Measurements from ENCODE around the gene TCF7L2.

TCF7L2 gene

GRCh38 chr10:112986544-112987190 is 36.6 kb downstream of the TCF7L2 start:
- Histone ChIP-seq H3K9me2 (replicated peaks; ENCODE audit: insufficient read depth, low read length) (no peaks in the 10 kb centered on the region), H3K79me2 (ENCODE audit: insufficient read depth, low read length) (no peaks in the 10 kb centered on the region), H3K9me3 (ENCODE audit: insufficient read depth, low read length) (no peaks in the 10 kb centered on the region), H3K27me3 (ENCODE audit: low read length) (no peaks in the 10 kb centered on the region), H3K27ac (ENCODE audit: low read depth, low read length) (no peak overlapping the region), H2AFZ (ENCODE audit: low read depth, low read length, severe bottlenecking) (no peak overlapping the region), H4K20me1 (ENCODE audit: low read depth, low read length) (0 out of 2 replicates have a peak, but pooled peaks cover 2% of the 10 kb centered on the region), H3K9ac (ENCODE audit: low read length) (no peak overlapping the region), H3K36me3 (ENCODE audit: low read length) (no peaks in the 10 kb centered on the region), H3K4me2 (ENCODE audit: low read depth, low read length, poor library complexity, severe bottlenecking) (no peak overlapping the region), H3F3A (ENCODE audit: insufficient read depth) (no peaks in the 10 kb centered on the region), H3K4me3 (ENCODE audit: insufficient read depth, low read length, poor library complexity, severe bottlenecking) (no peak overlapping the region)
- TF ChIP-seq EZH2phosphoT487 (conservative IDR thresholded peaks at IDR 0.05; ENCODE audit: low read length) (no peak), CTCF (IDR thresholded peaks at IDR 0.05; ENCODE audit: insufficient read depth, low read length, poor library complexity, severe bottlenecking) (no peak)

- no peaks in the 10 kb centered on the region for H3K79me2 ChIP-seq (ENCODE audit: insufficient read depth, low read length)
Measured at GRCh38 chr10:112988839-112989406, 38.9 kb downstream of the TCF7L2 start.

GRCh38 chr10:112989826-112990225 is 39.8 kb downstream of the TCF7L2 start:
- no peak overlapping the region for H3K27ac ChIP-seq (ENCODE audit: low read depth, low read length)
- H3K79me2 ChIP-seq (ENCODE audit: insufficient read depth, low read length), result no peaks in the 10 kb centered on the region
- TF ChIP-seq EZH2phosphoT487 (conservative IDR thresholded peaks at IDR 0.05; ENCODE audit: low read length), result no peak
- TF ChIP-seq CTCF (IDR thresholded peaks at IDR 0.05; ENCODE audit: insufficient read depth, low read length, poor library complexity, severe bottlenecking), result no peak

More at GRCh38 chr10:112988839-112989406, 38.9 kb downstream of the TCF7L2 start:
- no peak for TF ChIP-seq EZH2phosphoT487 (conservative IDR thresholded peaks at IDR 0.05; ENCODE audit: low read length)
- TF ChIP-seq CTCF (IDR thresholded peaks at IDR 0.05; ENCODE audit: insufficient read depth, low read length, poor library complexity, severe bottlenecking), result no peak
- H3F3A ChIP-seq (ENCODE audit: insufficient read depth), result no peaks in the 10 kb centered on the region
- H2AFZ ChIP-seq (ENCODE audit: low read depth, low read length, severe bottlenecking), result no peak overlapping the region
- H3K36me3 ChIP-seq (ENCODE audit: low read length), result no peaks in the 10 kb centered on the region
- H3K9me2 ChIP-seq (replicated peaks; ENCODE audit: insufficient read depth, low read length), result no peaks in the 10 kb centered on the region
- no peak overlapping the region for H3K9ac ChIP-seq (ENCODE audit: low read length)
- H3K27ac ChIP-seq (ENCODE audit: low read depth, low read length), result no peak overlapping the region
- H3K4me3 ChIP-seq (ENCODE audit: insufficient read depth, low read length, poor library complexity, severe bottlenecking), result no peak overlapping the region
- no peaks in the 10 kb centered on the region for H3K27me3 ChIP-seq (ENCODE audit: low read length)
- 0 out of 2 replicates have a peak, but pooled peaks cover 2% of the 10 kb centered on the region for H4K20me1 ChIP-seq (ENCODE audit: low read depth, low read length)
- H3K9me3 ChIP-seq (ENCODE audit: insufficient read depth, low read length), result no peaks in the 10 kb centered on the region
- no peak overlapping the region for H3K4me2 ChIP-seq (ENCODE audit: low read depth, low read length, poor library complexity, severe bottlenecking)

More at GRCh38 chr10:112989826-112990225, 39.8 kb downstream of the TCF7L2 start:
- Histone ChIP-seq H3K9ac (ENCODE audit: low read length) (no peak overlapping the region), H2AFZ (ENCODE audit: low read depth, low read length, severe bottlenecking) (no peak overlapping the region), H3K27me3 (ENCODE audit: low read length) (no peaks in the 10 kb centered on the region), H3K4me3 (ENCODE audit: insufficient read depth, low read length, poor library complexity, severe bottlenecking) (no peak overlapping the region), H3K9me3 (ENCODE audit: insufficient read depth, low read length) (no peaks in the 10 kb centered on the region), H3K4me2 (ENCODE audit: low read depth, low read length, poor library complexity, severe bottlenecking) (no peak overlapping the region), H3K9me2 (replicated peaks; ENCODE audit: insufficient read depth, low read length) (no peaks in the 10 kb centered on the region), H3F3A (ENCODE audit: insufficient read depth) (no peaks in the 10 kb centered on the region), H4K20me1 (ENCODE audit: low read depth, low read length) (0 out of 2 replicates have a peak, but pooled peaks cover 2% of the 10 kb centered on the region), H3K36me3 (ENCODE audit: low read length) (no peaks in the 10 kb centered on the region)

Measured in SU-DHL-6 (cell line).